CD14-positive monocyte (primary cell): ENCODE data around the gene SPTAN1. TPM values are rescaled to one million over a fixed set of nuclear protein-coding genes. Genes with fewer than 3 reads are reported as not detected.

Experiments
- DNase-seq, 3 donors: peaks; one replicate each; pipeline ENCODE4 v3.0.0-alpha.2; 2011 to 2022
- H2AFZ ChIP-seq: 2 replicates; pipeline ENCODE4 v1.6.0; 2012; ENCODE audit warnings: mild to moderate bottlenecking, low read depth, low read length, inconsistent platforms; ENCODE audit not compliant: insufficient read depth, poor library complexity, severe bottlenecking
- H3K27ac ChIP-seq, 2 donors: 1 replicate in 1 of 2; 2 replicates in 1 of 2; pipeline ENCODE4 v1.5.1; 2012 to 2013; ENCODE audit warnings: low read length in 2 of 2, control low read depth in 1 of 2, inconsistent platforms in 1 of 2, low read depth in 1 of 2, mild to moderate bottlenecking in 1 of 2
- H3K27me3 ChIP-seq, 2 donors: one replicate each; pipeline versions ENCODE4 v1.6.0 to v1.6.1; 2011 to 2013; ENCODE audit warnings: low read length in 2 of 2; ENCODE audit not compliant: control insufficient read depth in 2 of 2, insufficient read depth in 2 of 2
- H3K36me3 ChIP-seq, 2 donors: replicated peaks in 1 of 2; 1 replicate in 1 of 2; 2 replicates in 1 of 2; pipeline versions ENCODE4 v1.5.1 to v1.6.1; 2012 to 2013; ENCODE audit warnings: low read length in 2 of 2, control low read depth in 1 of 2, inconsistent platforms in 1 of 2, mild to moderate bottlenecking in 1 of 2; ENCODE audit not compliant: insufficient read depth in 2 of 2, control insufficient read depth in 1 of 2
- H3K4me1 ChIP-seq, 2 donors: 1 replicate in 1 of 2; 2 replicates in 1 of 2; pipeline versions ENCODE4 v1.5.1 to v1.6.1; 2012 to 2013; ENCODE audit warnings: low read length in 2 of 2, control low read depth in 1 of 2, inconsistent platforms in 1 of 2, mild to moderate bottlenecking in 1 of 2, moderate library complexity in 1 of 2; ENCODE audit not compliant: insufficient read depth in 2 of 2, control insufficient read depth in 1 of 2
- H3K4me2 ChIP-seq: replicated peaks from 2 replicates; pipeline ENCODE3; 2012; ENCODE audit warnings: low read length, moderate library complexity, mild to moderate bottlenecking; ENCODE audit not compliant: poor library complexity, severe bottlenecking; ENCODE audit errors: extremely low read depth
- H3K4me3 ChIP-seq, 3 experiments: fragments of 200-600 bp in 1 of 3; sonication (generic) in 1 of 3; replicated peaks in 1 of 3; 1 replicate in 2 of 3; 2 replicates in 1 of 3; pipeline ENCODE4 v1.5.1; 2011 to 2013; ENCODE audit warnings: low read length in 3 of 3, mild to moderate bottlenecking in 3 of 3, control low read depth in 2 of 3, low read depth in 2 of 3, inconsistent platforms in 1 of 3, moderate library complexity in 1 of 3
- H3K79me2 ChIP-seq: 2 replicates; pipeline ENCODE4 v1.6.0; 2012; ENCODE audit warnings: mild to moderate bottlenecking, control low read depth, inconsistent platforms, low read length, moderate library complexity; ENCODE audit not compliant: insufficient read depth
- H3K9ac ChIP-seq: 2 replicates; pipeline ENCODE4 v1.6.0; 2017; ENCODE audit warnings: low read length, mild to moderate bottlenecking; ENCODE audit not compliant: insufficient read depth, poor library complexity, severe bottlenecking
- H3K9me3 ChIP-seq, 2 donors: replicated peaks in 1 of 2; 1 replicate in 1 of 2; 2 replicates in 1 of 2; pipeline versions ENCODE4 v1.5.1 to v1.6.1; 2012 to 2013; ENCODE audit warnings: low read length in 2 of 2, control low read depth in 1 of 2; ENCODE audit not compliant: control insufficient read depth in 1 of 2, insufficient read depth in 1 of 2
- H4K20me1 ChIP-seq: 2 replicates; pipeline ENCODE4 v1.6.0; 2012; ENCODE audit warnings: mild to moderate bottlenecking, low read length, control low read depth, moderate library complexity; ENCODE audit not compliant: insufficient read depth
- H3K27ac Mint-ChIP-seq, 7 donors: one replicate each; pipeline ENCODE4 v1.8.0; 2020; ENCODE audit warnings: mild to moderate bottlenecking in 7 of 7, mixed read lengths in 7 of 7, moderate library complexity in 6 of 7, inconsistent platforms in 2 of 7
- H3K27me3 Mint-ChIP-seq, 3 donors: one replicate each; pipeline ENCODE4 v1.8.0; 2021 to 2022; ENCODE audit warnings: low read depth in 3 of 3, mild to moderate bottlenecking in 3 of 3, mixed read lengths in 3 of 3, moderate library complexity in 3 of 3, inconsistent platforms in 1 of 3
- H3K36me3 Mint-ChIP-seq, 2 donors: one replicate each; pipeline ENCODE4 v1.8.0; 2020; ENCODE audit warnings: mixed read lengths in 2 of 2, inconsistent platforms in 1 of 2, mild to moderate bottlenecking in 1 of 2
- H3K4me1 Mint-ChIP-seq: one replicate; pipeline ENCODE4 v1.8.0; 2020; ENCODE audit warnings: mild to moderate bottlenecking, mixed read lengths
- H3K4me3 Mint-ChIP-seq, 2 donors: one replicate each; pipeline ENCODE4 v1.8.0; 2020; ENCODE audit warnings: mild to moderate bottlenecking in 2 of 2, mixed read lengths in 2 of 2, moderate library complexity in 1 of 2
- H3K9me3 Mint-ChIP-seq, 7 donors: one replicate each; pipeline ENCODE4 v1.8.0; 2020 to 2022; ENCODE audit warnings: mixed read lengths in 7 of 7, mild to moderate bottlenecking in 6 of 7, moderate library complexity in 6 of 7, inconsistent platforms in 2 of 7
- WGBS: methylation state at CpG from one replicate; pipeline ENCODE4 v1.1.5; 2013; ENCODE audit warnings: missing lambda C conversion rate; ENCODE audit not compliant: insufficient coverage; 5-methylcytosine and 5-hydroxymethylcytosine counted together
- intact Hi-C, 2 donors: fragments of 100-400 bp; cut with micrococcal nuclease; formaldehyde crosslinking; loops; one replicate each; pipeline versions ENCODE4 v1.15.0 to v1.15.1; 2023
- polyA plus RNA-seq, 3 donors: library from polyadenylated mRNA; depleted of rRNA in 1 of 3; unstranded in 2 of 3; stranded (reverse) in 1 of 3; fragments of 300-500 nt in 2 of 3; fragments of >200 nt in 1 of 3; fragmentation: Illumina TruSeq in 2 of 3; gene quantifications; 1 replicate in 2 of 3; 2 replicates in 1 of 3; pipeline ENCODE4 v1.2.3, GENCODE V29; 2012 to 2021
- TF ChIP-seq, protein P1 (sequence below): fragments of 200-600 bp; IDR thresholded peaks from one replicate; pipeline ENCODE4 v1.8.0; 2022; ENCODE audit warnings: antibody characterized with exemption, mild to moderate bottlenecking

SPTAN1 gene
- polyA plus RNA-seq, 3 donors = 6.2 to 40.8 (median 8.5) TPM

DNA sequence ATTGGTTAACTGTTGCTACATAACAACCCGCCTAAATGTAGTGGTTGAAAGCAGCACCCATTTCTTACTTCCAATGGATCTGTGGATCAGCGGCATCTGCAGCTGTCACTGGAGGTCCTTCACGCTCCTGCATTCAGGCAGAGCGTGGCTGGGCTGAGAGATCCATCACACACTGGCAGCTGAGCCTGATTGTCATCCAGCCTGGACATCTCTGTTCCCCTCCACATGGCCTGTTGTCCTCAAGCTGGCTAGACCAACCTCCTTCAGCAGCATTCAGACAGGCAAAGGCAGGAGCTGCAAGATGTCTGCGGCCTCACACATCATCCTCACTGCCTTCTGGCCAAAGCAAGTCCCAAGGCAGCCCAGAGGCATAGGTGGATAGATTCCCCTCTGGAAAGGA is 67.4 kb downstream of the SPTAN1 start:
- Histone ChIP-seq H3K27me3 (no peaks in the 10 kb centered on the region), H2AFZ (no peak overlapping the region), H3K9ac (no peak overlapping the region), H3K36me3 (peaks cover 75 to 81% of the 10 kb centered on the region in 2 donors), H3K79me2 (no peaks in the 10 kb centered on the region), H4K20me1 (no peaks in the 10 kb centered on the region), H3K4me3 (no peak overlapping the region), H3K27ac (no peak overlapping the region), H3K4me1 (no peaks in the 10 kb centered on the region), H3K9me3 (no peaks in the 10 kb centered on the region), H3K4me2 (no peak overlapping the region)
- Mint-ChIP-seq H3K4me3 (no peak overlapping the region), H3K36me3 (peaks cover 71 to 88% of the 10 kb centered on the region in 2 donors), H3K9me3 (no peaks in the 10 kb centered on the region), H3K27me3 (no peaks in the 10 kb centered on the region), H3K4me1 (no peaks in the 10 kb centered on the region), H3K27ac (no peak overlapping the region)
- intact Hi-C loops = no loop called here
- 94% methylated on average over 2 of the region's 5 CpGs for WGBS
- TF ChIP-seq, protein P1, sequence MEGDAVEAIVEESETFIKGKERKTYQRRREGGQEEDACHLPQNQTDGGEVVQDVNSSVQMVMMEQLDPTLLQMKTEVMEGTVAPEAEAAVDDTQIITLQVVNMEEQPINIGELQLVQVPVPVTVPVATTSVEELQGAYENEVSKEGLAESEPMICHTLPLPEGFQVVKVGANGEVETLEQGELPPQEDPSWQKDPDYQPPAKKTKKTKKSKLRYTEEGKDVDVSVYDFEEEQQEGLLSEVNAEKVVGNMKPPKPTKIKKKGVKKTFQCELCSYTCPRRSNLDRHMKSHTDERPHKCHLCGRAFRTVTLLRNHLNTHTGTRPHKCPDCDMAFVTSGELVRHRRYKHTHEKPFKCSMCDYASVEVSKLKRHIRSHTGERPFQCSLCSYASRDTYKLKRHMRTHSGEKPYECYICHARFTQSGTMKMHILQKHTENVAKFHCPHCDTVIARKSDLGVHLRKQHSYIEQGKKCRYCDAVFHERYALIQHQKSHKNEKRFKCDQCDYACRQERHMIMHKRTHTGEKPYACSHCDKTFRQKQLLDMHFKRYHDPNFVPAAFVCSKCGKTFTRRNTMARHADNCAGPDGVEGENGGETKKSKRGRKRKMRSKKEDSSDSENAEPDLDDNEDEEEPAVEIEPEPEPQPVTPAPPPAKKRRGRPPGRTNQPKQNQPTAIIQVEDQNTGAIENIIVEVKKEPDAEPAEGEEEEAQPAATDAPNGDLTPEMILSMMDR = no peak
- no peak for DNase-seq

DNA sequence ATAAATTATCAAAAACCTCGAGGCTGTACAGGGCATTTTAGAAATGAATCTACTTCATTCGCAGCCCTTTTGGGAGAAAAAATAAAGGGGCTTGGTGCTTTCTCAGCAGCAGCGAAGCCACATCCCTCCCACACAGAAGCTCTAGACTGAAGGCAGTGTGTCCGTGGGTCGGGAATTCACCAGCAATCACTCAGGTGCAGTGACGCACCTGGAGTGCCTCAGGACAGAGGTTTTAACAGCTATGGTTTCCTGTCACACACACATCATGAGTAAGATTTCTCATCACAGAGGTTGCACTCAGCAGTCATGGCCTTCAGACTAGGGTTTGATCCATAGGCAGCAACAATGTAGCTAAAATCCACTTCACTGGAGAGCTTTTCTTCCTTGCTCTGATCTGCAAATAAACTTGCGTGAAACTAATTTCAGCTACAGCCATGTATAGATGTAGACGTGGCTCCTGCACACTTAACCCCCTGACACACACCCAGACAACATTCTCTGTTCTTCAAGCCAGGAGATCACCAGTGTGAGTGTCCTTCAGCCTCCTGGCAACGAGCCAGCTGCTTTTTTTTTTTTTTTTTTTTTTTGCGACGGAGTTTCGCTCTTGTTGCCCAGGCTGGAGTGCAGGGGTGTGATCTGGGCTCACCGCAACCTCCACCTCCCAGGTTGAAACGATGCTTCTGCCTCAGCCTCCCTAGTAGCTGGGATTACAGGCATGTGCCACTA is 69.5 kb downstream of the SPTAN1 start:
- Mint-ChIP-seq H3K4me1 (no peaks in the 10 kb centered on the region), H3K27ac (no peak overlapping the region), H3K4me3 (no peak overlapping the region), H3K27me3 (no peaks in the 10 kb centered on the region), H3K36me3 (peaks cover 80 to 93% of the 10 kb centered on the region in 2 donors), H3K9me3 (no peaks in the 10 kb centered on the region)
- H3K4me3 ChIP-seq = no peak overlapping the region
- H3K4me2 ChIP-seq = no peak overlapping the region
- DNase-seq = no peak
- H3K27ac ChIP-seq = no peak overlapping the region
- WGBS = 95% methylated on average over 7 of the region's 14 CpGs
- no peaks in the 10 kb centered on the region for H3K4me1 ChIP-seq
- intact Hi-C loops = no loop called here
- TF ChIP-seq, protein P1 = no peak
- H3K27me3 ChIP-seq = no peaks in the 10 kb centered on the region
- H3K9ac ChIP-seq = no peak overlapping the region
- H4K20me1 ChIP-seq = no peaks in the 10 kb centered on the region
- H3K9me3 ChIP-seq = no peaks in the 10 kb centered on the region
- H3K79me2 ChIP-seq = no peaks in the 10 kb centered on the region
- H2AFZ ChIP-seq = no peak overlapping the region
- H3K36me3 ChIP-seq = peaks cover 78 to 84% of the 10 kb centered on the region in 2 donors
